Measurements from ENCODE around the gene GINS1. TPM values are rescaled to one million over a fixed set of nuclear protein-coding genes. Genes with fewer than 3 reads are reported as not detected.
"Not testable (repeated sequence)": the region's sequence is repeated elsewhere in the genome, so short reads cannot be mapped to it uniquely, and the experiment has no call there.

Gene GINS1
- total RNA-seq, 4 donors from 2014 or later: 0.44 to 1.5 (median 0.89) TPM; not detected in 1

DNA sequence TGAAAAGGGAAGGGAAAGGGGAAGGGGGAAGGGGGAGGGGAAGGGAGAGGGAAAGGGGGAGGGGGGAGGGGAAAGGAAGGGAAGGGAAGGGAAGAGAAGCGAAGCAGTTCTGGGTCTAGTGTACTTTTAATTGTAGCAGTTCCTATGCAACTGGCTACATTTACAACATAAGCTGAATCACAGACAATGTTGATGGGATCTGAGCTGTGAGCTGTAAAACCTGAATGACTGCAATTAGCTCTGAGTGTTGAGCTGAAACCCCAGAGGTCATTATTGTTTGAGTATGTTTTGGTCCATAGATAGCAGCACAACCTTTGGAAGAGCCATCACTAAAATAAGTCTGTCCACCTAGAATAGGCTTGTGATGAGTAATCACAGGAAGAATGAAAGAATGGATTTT is 9.7 kb upstream of the GINS1 start:
- intact Hi-C loops (cut with DNase I): loop anchor here (5.0 to 10.0 kb wide), 3 partner anchors 96 to 406 kb away; partner anchors contain the start of genes APMAP and ENTPD6
- no peaks in the 10 kb centered on the region for H3K9me3 ChIP-seq
- H3K36me3 ChIP-seq: no peaks in the 10 kb centered on the region
- no peak overlapping the region for H3K27ac ChIP-seq
- H3K4me1 ChIP-seq: peaks cover 14 to 19% of the 10 kb centered on the region in 2 donors
- no peak for DNase-seq
- H3K27me3 ChIP-seq: no peaks in the 10 kb centered on the region
- 76 to 81% methylated on average over 1 of the region's 1 CpG for WGBS, 2 donors
- H3K4me3 ChIP-seq (replicated peaks in 1 of 3): no peak overlapping the region
- no peak for TF ChIP-seq POLR2A (IDR thresholded peaks at IDR 0.05)
- TF ChIP-seq, protein P1, sequence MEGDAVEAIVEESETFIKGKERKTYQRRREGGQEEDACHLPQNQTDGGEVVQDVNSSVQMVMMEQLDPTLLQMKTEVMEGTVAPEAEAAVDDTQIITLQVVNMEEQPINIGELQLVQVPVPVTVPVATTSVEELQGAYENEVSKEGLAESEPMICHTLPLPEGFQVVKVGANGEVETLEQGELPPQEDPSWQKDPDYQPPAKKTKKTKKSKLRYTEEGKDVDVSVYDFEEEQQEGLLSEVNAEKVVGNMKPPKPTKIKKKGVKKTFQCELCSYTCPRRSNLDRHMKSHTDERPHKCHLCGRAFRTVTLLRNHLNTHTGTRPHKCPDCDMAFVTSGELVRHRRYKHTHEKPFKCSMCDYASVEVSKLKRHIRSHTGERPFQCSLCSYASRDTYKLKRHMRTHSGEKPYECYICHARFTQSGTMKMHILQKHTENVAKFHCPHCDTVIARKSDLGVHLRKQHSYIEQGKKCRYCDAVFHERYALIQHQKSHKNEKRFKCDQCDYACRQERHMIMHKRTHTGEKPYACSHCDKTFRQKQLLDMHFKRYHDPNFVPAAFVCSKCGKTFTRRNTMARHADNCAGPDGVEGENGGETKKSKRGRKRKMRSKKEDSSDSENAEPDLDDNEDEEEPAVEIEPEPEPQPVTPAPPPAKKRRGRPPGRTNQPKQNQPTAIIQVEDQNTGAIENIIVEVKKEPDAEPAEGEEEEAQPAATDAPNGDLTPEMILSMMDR (IDR thresholded peaks at IDR 0.05): no peak

DNA sequence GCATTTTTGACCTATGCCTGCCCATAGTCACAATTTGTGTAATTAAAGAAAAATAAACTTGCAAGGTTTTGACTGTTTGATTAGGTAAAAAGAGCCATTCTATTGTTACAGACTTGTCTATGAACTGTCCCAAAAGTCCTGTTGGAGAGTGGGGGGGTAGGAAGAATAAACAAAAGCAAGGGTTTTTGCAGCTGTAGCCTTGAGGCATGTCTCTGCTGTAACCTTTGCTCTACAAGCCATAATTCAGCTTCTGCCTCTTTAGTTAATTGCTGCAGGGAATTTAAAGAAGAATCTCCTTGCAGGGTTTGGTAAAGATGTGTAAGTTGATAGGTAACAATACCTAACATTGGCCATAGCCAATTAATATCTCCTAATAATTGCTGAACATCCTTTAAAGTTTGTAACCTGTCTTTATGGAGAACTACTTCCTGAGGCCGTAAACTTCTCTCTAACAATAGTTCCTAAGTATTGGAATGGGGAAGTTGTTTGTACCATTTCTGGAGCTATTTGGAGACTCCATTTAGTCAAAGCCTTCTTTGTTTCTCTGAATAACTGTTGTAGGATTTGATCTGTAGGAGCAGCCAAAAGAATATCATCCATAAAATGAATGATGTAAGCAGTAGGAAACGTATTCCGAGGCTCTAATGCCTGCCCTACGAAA is 9.0 kb upstream of the GINS1 start:
- intact Hi-C loops (cut with DNase I): loop anchor here (5.0 to 10.0 kb wide), 3 partner anchors 96 to 406 kb away; partner anchors contain the start of genes APMAP and ENTPD6
- TF ChIP-seq, protein P1 (IDR thresholded peaks at IDR 0.05): no peak
- TF ChIP-seq POLR2A (IDR thresholded peaks at IDR 0.05): no peak
- no peak for DNase-seq
- Histone ChIP-seq H3K27me3 (no peaks in the 10 kb centered on the region), H3K27ac (no peak overlapping the region), H3K4me1 (peaks cover 14 to 19% of the 10 kb centered on the region in 2 donors), H3K9me3 (no peaks in the 10 kb centered on the region), H3K36me3 (no peaks in the 10 kb centered on the region), H3K4me3 (replicated peaks in 1 of 3) (no peak overlapping the region)
- 61 to 77% methylated on average over 4 of the region's 4 CpGs for WGBS, 2 donors

DNA sequence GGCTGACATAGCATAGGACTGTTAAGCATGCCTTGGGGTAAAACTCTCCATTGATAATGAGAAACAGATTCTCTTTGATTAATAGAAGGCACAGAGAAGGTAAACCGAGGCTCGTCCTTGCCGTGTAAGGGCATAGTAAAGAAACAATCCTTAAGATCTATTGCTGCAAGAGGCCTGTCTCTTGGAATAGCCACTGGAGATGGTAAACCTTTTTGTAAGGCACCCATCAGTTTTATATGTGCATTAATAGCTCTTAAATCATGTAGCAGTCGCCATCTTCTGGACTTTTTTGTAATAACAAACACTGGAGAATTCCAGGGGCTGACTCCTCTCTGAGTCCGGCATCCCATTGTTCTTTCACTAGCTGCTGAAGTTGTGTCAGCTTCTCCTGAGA is 8.4 kb upstream of the GINS1 start:
- Histone ChIP-seq H3K27ac (no peak overlapping the region), H3K36me3 (no peaks in the 10 kb centered on the region), H3K4me3 (replicated peaks in 1 of 3) (no peak overlapping the region), H3K4me1 (peaks cover 8 to 13% of the 10 kb centered on the region in 2 donors), H3K27me3 (no peaks in the 10 kb centered on the region), H3K9me3 (no peaks in the 10 kb centered on the region)
- DNase-seq: peak; percentile 34 to 41
- no peak for TF ChIP-seq POLR2A (IDR thresholded peaks at IDR 0.05)
- TF ChIP-seq, protein P1 (IDR thresholded peaks at IDR 0.05): peak; percentile 10 to 73 (median 60)
- 8 to 14% methylated on average over 5 of the region's 5 CpGs for WGBS, 2 donors
- intact Hi-C loops (cut with DNase I): loop anchor here (5.0 to 10.0 kb wide), 3 partner anchors 97 to 407 kb away; partner anchors contain the start of genes APMAP and ENTPD6

DNA sequence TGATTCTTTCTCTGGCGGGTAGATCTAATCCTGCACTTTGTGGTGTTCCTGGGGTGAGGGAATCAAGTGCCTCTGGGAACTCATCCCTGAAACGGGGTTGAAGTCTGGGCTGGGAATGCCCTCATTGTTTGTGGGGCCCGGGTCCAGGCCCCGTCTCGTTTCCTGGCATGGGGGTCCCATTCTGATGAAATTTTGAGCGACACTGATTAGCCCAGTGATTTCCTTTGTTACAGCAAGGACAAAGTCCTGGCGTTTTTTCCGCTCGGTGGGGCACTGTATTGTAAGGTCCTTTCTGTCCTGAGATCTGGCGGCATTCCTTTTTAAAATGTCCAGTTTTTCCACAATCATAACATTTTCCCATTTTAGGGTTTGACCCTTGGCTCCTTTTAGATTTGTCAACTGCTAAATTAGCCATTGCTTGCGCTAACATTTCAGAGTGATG is 7.2 kb upstream of the GINS1 start:
- not testable (repeated sequence) for DNase-seq; H3K4me3 ChIP-seq (replicated peaks in 1 of 3); H3K4me1 ChIP-seq; H3K27me3 ChIP-seq; H3K27ac ChIP-seq; H3K36me3 ChIP-seq; H3K9me3 ChIP-seq
- intact Hi-C loops (cut with DNase I): loop anchor here (10.0 kb wide), 1 partner anchor 326 kb away; no protein-coding TSS in a partner anchor
- 75 to 85% methylated on average over 11 of the region's 11 CpGs for WGBS, 2 donors

DNA sequence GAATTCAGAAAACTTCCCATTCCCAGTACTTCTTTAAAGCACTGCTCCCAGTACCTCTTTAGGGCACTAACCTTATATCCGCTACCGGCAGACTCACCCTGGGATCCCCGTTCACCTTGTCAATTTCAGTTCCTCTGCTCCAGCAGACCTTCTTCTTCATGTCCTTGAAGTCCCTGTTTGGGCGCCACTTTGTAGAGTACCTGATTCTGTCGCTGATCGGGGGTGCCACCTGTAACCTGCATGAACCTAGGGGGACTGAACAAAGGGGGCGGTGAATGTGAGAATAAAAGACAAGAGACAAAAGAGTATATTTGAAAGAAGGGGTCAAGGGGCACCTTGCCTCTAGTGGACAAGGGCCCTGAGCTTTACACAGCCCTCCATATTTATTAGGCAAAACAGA is 4.9 kb upstream of the GINS1 start:
- Histone ChIP-seq H3K27me3 (no peaks in the 10 kb centered on the region), H3K27ac (no peak overlapping the region), H3K4me1 (no peaks in the 10 kb centered on the region), H3K9me3 (no peaks in the 10 kb centered on the region), H3K4me3 (replicated peaks in 1 of 3) (no peak overlapping the region), H3K36me3 (no peaks in the 10 kb centered on the region)
- TF ChIP-seq, protein P1 (IDR thresholded peaks at IDR 0.05): no peak
- no peak for TF ChIP-seq POLR2A (IDR thresholded peaks at IDR 0.05)
- WGBS, 2 donors: 97 to 98% methylated on average over 7 of the region's 7 CpGs
- DNase-seq: no peak
- intact Hi-C loops (cut with DNase I): loop anchor here (10.0 kb wide), 1 partner anchor 328 kb away; no protein-coding TSS in a partner anchor
